DND-41 (cell line): ENCODE data around the gene STARD3.

Experiments
- EZH2 ChIP-seq: IDR thresholded peaks from 3 replicates; pipeline ENCODE4 v1.6.1; 2012; ENCODE audit warnings: borderline replicate concordance, low read depth, mild to moderate bottlenecking, moderate library complexity, low read length, inconsistent platforms; ENCODE audit not compliant: severe bottlenecking
- TF ChIP-seq, protein P1 (sequence below): IDR thresholded peaks from 2 replicates; pipeline ENCODE4 v1.5.1; 2012; ENCODE audit warnings: borderline replicate concordance, low read length, moderate library complexity, mild to moderate bottlenecking; ENCODE audit not compliant: poor library complexity, severe bottlenecking; ENCODE audit errors: extremely low read depth

- TF ChIP-seq, protein P1, sequence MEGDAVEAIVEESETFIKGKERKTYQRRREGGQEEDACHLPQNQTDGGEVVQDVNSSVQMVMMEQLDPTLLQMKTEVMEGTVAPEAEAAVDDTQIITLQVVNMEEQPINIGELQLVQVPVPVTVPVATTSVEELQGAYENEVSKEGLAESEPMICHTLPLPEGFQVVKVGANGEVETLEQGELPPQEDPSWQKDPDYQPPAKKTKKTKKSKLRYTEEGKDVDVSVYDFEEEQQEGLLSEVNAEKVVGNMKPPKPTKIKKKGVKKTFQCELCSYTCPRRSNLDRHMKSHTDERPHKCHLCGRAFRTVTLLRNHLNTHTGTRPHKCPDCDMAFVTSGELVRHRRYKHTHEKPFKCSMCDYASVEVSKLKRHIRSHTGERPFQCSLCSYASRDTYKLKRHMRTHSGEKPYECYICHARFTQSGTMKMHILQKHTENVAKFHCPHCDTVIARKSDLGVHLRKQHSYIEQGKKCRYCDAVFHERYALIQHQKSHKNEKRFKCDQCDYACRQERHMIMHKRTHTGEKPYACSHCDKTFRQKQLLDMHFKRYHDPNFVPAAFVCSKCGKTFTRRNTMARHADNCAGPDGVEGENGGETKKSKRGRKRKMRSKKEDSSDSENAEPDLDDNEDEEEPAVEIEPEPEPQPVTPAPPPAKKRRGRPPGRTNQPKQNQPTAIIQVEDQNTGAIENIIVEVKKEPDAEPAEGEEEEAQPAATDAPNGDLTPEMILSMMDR = no peak
- no peak for TF ChIP-seq EZH2
Measured at GRCh38 chr17:39600997-39601597, 35.8 kb upstream of the STARD3 start.
